Cerebellar nuclear complex (tissue), 1 donor: ENCODE results near the gene DCK.
"Not testable (repeated sequence)": the region's sequence is repeated elsewhere in the genome, so short reads cannot be mapped to it uniquely, and the experiment has no call there.

Experiments
- DNase-seq, 2 experiments: peaks; one replicate each; lab custom pipeline; 2025; lab: John Stamatoyannopoulos, UW

The DCK gene

GRCh38 chr4:71001363-71001762 lies 7.9 kb downstream of the DCK start:
- DNase-seq, result not testable (repeated sequence)

- DNase-seq, result no peak
Measured at GRCh38 chr4:71004281-71004851, 10.9 kb downstream of the DCK start.

- DNase-seq, result not testable (repeated sequence)
Measured at GRCh38 chr4:71005025-71005424, 11.6 kb downstream of the DCK start.

- no peak for DNase-seq
Measured at GRCh38 chr4:71006203-71006907, 12.9 kb downstream of the DCK start.

- DNase-seq, result no peak
Measured at GRCh38 chr4:71008196-71008595, 14.7 kb downstream of the DCK start.

- DNase-seq, result no peak
Measured at GRCh38 chr4:71009086-71009485, 15.6 kb downstream of the DCK start.

GRCh38 chr4:71009890-71010588 lies 16.6 kb downstream of the DCK start:
- peak in 1 of 2 experiments; percentile 5 for DNase-seq

- DNase-seq, result no peak
Measured at GRCh38 chr4:71011451-71011850, 18.0 kb downstream of the DCK start.

GRCh38 chr4:71017391-71017790 lies 23.9 kb downstream of the DCK start:
- not testable (repeated sequence) for DNase-seq

- DNase-seq, result no peak
Measured at GRCh38 chr4:71020611-71021010, 27.2 kb downstream of the DCK start.

- no peak for DNase-seq
Measured at GRCh38 chr4:71025654-71026053, 32.2 kb downstream of the DCK start.

- no peak for DNase-seq
Measured at GRCh38 chr4:71026086-71026485, 32.6 kb downstream of the DCK start.

GRCh38 chr4:71027611-71028010 lies 34.2 kb downstream of the DCK start:
- DNase-seq, result no peak

GRCh38 chr4:71029504-71029903 lies 36.1 kb downstream of the DCK start:
- DNase-seq, result no peak

- not testable (repeated sequence) for DNase-seq
Measured at GRCh38 chr4:71032106-71032505, 38.7 kb downstream of the DCK start.

- DNase-seq, result no peak
Measured at GRCh38 chr4:71045256-71045655, 51.8 kb downstream of the DCK start.

GRCh38 chr4:71049395-71049794 lies 55.9 kb downstream of the DCK start:
- no peak for DNase-seq

- DNase-seq, result no peak
Measured at GRCh38 chr4:71050809-71051208, 57.4 kb downstream of the DCK start.

GRCh38 chr4:71052034-71052433 lies 58.6 kb downstream of the DCK start:
- no peak for DNase-seq

- DNase-seq, result no peak
Measured at GRCh38 chr4:71052716-71053115, 59.3 kb downstream of the DCK start.

- not testable (repeated sequence) for DNase-seq
Measured at GRCh38 chr4:71053613-71054012, 60.2 kb downstream of the DCK start.

GRCh38 chr4:71059573-71059972 lies 66.1 kb downstream of the DCK start:
- DNase-seq, result not testable (repeated sequence)

- peak in 1 of 2 experiments; percentile 57 for DNase-seq
Measured at GRCh38 chr4:71062436-71062835, 69.0 kb downstream of the DCK start.
